GM20431 (cell line): ENCODE measurements around the gene LDHAL6B.

Experiments
- in situ Hi-C: fragments of 300-500 bp; cut with MseI, MboI; formaldehyde crosslinking; loops from one replicate; pipeline ENCODE4 v1.15.0; 2020; ENCODE audit warnings: low sequenced_read_pairs; ENCODE audit not compliant: unreplicated experiment

The LDHAL6B gene

GRCh38 chr15:59205839-59206622 lies 612 bp upstream of the LDHAL6B start:
- in situ Hi-C loops: no loop called here

- in situ Hi-C loops: no loop called here
These were observed 2.1 kb downstream of the LDHAL6B start for GRCh38 chr15:59208613-59209249.

- in situ Hi-C loops: no loop called here
These were observed 3.5 kb downstream of the LDHAL6B start for GRCh38 chr15:59210186-59210585.

GRCh38 chr15:59216911-59217310 lies 10.3 kb downstream of the LDHAL6B start:
- in situ Hi-C loops: no loop called here

GRCh38 chr15:59217876-59218498 lies 11.3 kb downstream of the LDHAL6B start:
- in situ Hi-C loops: no loop called here

DNA sequence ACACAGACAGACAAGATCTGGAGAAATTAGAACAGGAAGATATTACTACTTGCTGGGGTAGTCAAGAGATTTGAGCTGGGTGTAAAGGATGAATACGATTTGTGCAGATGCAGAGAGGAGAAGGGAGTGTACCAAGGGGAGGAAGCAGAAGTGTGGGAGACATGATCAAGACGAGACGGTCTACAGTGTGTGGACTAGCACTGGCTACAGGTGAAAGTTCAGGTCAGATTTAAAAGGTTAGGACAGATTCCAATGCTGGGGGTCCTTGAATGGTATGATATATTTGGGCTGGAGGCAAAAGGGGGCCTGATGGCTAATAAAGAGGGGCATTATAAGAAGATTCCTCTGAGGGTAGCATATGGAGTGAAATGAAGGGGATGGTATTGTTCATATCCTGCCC lies 12.1 kb downstream of the LDHAL6B start:
- in situ Hi-C loops: no loop called here

- in situ Hi-C loops: no loop called here
These were observed 15.2 kb downstream of the LDHAL6B start for GRCh38 chr15:59221511-59222505.

DNA sequence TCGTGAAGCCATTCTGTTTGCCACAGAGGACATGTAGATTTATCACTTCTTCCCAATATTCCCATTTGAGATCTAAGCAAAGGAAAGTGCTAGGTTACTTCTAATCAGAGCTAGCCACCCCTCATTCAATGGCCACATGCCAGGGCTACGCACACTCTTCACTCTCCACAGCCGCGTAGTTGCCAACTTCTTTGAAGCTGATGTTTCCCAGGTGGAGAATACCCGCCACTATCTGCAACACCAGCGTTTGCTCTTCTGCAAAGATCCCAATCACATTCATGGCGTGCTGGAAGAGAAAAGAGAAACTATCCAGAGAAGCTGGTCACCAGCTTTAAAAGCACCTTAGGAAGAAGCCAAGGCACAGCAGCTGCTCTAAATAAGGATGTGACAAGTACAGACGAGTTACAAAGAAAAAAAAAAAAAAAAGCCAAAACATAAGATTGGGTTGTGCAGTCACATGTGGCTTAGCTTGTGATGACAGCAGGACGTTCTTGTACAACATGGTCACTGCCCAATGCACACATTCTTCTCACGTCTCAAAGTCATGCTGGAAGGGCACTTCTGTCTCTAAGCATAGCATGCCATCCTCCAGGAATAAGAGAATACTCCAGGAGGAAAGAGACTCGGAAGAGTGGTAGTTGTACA lies 16.4 kb downstream of the LDHAL6B start:
- in situ Hi-C loops: no loop called here

DNA sequence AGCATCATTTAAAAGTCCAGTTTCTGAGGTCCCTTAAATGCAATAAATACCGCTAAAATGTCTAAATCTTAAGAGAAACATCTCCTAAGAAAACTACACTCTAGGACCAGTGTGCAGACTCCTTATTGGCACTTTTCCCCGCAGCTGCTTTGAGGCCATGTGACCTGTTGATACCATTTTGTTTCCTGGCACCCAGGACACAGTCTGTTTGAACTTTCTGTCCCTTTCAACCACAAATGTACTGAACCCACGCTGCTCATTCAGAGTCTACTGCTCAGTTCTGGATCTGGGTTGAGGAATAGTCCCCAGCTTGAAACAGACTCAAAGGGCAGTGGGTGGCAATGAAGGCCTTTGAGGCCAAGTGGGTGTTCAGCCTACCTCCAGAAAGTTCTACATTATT lies 17.1 kb downstream of the LDHAL6B start:
- in situ Hi-C loops: no loop called here

DNA sequence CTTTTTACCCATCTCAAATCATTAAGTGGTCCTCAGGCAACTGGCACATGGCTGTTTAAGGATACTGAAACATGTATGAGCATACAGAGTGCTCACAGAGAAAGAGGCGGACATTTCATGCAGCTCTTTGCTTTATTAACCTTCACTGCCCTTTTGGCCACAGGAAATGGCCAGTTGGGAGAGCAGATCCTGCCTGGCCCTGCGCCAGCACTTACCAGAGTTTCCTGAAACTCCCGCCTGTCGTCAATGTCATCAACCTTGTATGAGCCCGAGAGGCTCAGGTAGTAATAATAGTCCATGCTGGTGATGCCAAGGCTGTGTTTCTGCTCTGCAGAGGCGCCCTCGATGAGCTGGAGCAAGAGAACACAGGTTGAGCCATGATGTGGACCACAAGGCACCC lies 17.8 kb downstream of the LDHAL6B start:
- in situ Hi-C loops: no loop called here

DNA sequence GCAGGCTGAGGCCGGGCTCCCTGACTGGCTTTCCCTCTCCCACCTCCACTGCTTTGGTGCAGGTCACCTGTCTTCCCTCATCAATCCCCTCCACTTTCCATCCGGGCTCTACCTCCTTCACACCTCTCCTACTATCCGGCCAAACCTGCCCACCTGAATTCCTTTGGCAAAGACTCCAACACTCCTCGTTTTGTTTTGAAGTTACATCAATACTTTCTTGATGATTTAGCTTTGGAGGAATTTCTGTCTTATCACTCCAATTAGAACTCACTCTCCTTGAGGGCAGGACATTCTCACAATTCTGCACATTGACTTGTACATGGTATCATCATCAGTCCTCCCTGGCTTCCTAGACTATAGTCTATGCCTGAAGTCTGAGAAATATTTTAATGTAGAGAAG lies 20.4 kb downstream of the LDHAL6B start:
- in situ Hi-C loops: no loop called here

GRCh38 chr15:59229015-59229414 lies 22.4 kb downstream of the LDHAL6B start:
- in situ Hi-C loops: no loop called here

GRCh38 chr15:59229453-59229852 lies 22.8 kb downstream of the LDHAL6B start:
- in situ Hi-C loops: no loop called here

DNA sequence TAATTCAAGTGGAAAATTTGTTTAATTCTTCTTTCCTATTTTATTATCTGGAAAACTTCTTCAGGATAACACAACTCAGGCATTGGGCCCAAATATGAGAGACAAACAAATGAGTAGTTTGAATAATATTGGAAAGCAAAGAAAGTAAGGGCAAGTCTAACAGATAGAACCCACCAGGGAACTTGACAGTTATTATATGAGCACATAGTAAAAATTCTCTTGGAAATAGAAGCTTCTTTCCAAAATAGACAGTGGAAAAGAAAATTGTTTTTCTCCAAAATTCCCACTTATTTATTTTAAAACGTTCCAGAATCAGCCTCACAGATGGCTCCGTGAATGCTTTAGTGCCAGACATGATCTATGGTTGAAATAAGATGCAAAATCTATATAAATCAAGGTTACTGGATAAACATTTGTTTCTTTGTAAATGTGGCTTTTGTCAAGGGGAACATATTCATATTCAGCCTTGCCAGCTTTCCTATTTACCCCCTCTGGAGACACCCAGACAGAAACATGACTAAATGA lies 23.9 kb downstream of the LDHAL6B start:
- in situ Hi-C loops: no loop called here

GRCh38 chr15:59232476-59232875 lies 25.8 kb downstream of the LDHAL6B start:
- in situ Hi-C loops: no loop called here

GRCh38 chr15:59236394-59236793 lies 29.8 kb downstream of the LDHAL6B start:
- in situ Hi-C loops: no loop called here

GRCh38 chr15:59237119-59237855 lies 30.6 kb downstream of the LDHAL6B start:
- in situ Hi-C loops: no loop called here

- in situ Hi-C loops: no loop called here
These were observed 31.3 kb downstream of the LDHAL6B start for GRCh38 chr15:59237924-59238331.

DNA sequence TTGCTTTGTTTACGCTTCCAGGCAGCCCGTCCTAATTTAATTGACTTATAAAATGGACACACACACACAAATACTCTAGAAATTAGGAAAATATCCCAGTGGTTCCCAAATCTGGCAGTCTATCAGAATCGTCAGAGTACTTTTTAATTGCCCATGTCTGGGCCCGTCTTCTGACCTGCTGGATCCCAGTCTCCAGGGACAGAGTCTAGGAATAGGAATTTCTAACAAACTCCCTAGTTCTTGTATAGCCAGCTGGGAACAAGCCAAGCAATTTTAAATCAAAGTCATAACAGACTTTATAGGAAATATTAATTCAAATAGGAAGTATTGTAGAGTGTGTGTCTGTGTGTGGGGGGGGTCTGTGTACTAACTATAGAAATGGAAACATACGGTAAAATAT lies 33.4 kb downstream of the LDHAL6B start:
- in situ Hi-C loops: no loop called here
